GM19468 (cell line): ENCODE data around the gene FCHO2.
"Not testable (repeated sequence)": the region's sequence is repeated elsewhere in the genome, so short reads cannot be mapped to it uniquely, and the experiment has no call there.

ENCODE experiments used
- ATAC-seq: cut with Tn5 transposase; IDR thresholded peaks from one replicate; pipeline ENCODE4 v1.9.1; 2021; ENCODE audit warnings: mild to moderate bottlenecking, moderate library complexity, moderate number of reproducible peaks; ENCODE audit not compliant: unreplicated experiment; ENCODE audit errors: extremely low read depth

Gene FCHO2

DNA sequence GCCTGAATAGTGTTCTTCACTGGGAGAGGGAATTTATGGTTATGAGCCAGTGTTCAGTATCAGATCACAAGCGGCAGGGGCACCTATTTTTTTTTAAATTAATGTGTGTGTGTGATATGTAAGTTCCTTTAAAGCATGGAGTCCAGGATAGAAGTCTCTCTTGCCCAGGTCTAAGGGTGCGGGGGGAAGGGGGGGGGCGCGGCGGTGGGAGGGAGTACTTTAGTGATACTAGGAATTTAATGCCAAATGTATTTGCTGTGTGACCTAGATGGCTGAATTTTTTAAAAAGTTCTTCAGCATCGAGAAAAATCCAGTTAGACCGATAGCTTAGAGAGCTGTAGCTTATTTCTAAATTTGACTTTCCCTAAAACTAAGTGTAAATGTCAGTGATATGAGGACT lies 1.5 kb upstream of the FCHO2 start:
- no peak for ATAC-seq

DNA sequence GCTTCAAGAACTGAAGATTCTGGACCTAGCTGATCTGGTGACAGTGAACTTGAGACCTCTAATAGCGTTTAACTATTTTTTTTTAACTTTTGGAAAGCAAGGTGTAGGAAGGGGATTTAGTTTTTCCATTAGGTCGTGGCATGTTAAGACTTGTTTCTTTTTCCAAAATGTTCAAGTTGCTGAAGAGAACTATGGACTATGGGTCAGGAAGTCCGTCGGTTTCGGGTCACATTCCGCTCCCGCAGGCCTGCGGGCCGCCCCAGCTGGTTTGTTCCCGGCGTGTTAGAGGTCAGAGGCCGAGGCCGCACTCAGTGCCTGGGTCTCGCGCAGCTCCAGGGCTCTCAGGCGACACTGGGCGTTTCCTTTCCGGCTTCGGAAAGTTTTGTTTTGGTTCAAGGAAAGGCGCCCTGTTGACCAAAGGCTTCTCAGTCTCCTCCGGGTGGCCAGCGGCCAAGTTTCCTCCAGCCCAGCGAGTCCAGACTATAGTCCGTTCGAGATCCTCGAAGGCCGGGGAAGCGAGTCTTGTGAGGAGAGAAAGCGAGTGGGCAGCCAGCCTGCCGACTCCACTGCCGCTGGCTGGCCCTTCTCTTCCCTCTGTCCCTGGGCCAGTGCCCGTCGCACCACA lies 586 bp upstream of the FCHO2 start:
- no peak for ATAC-seq

DNA sequence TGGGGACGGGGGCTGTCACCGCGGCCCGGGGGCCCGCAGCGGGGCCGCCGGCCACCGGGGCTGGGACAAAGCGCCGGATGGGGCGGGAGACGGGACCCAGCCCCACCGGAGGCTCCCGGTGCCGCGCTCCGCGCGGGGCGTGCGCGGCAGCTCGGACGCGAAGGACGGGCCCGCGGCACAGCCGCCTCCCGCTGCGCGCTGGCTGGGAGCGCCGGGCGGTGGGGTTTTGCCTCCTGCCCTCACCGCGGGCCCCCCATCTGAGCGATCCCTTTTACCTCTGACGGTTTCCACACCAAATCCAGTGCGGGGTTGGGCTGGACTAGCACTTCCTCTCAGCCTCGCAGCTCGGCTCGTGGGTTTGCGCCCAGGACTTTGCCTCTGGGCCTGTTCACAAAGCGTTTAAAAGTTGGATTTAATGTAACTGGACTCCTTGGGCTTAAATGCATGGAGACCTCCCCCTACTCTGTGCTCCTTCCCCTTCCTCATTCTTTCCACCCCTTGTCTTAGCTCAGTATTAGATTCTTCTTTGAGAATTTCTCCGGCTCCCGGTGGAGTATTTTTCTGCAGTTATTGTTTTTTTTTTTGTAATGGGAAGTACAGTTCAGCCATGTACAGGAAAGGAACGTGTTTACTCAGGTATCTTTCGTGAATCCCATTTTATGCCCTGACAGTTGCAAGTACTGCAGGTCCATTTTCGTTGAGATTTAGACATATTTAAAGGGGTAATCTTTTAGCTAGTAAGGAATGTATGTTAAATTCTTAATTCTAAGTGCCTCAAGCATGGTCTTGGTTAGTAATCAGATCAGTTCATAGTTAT lies 691 bp downstream of the FCHO2 start:
- no peak for ATAC-seq

DNA sequence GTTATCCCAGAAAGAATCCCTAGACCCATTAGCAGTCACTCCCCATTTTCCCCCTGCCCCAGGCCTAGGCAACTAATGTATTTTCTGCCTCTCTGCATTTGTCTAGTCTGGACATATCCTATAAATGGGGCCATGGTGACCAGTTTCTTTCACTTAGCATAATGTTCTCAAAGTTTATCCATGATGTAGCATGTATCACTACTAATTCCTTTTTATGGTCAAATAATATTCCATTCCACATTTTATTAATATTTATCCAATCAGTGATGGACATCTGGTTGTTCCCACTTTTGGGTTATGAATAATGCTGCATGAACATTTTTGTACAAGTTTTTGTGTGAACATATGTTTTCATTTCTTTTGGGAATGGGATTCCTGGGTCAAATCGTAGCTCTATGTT lies 1.5 kb downstream of the FCHO2 start:
- no peak for ATAC-seq

DNA sequence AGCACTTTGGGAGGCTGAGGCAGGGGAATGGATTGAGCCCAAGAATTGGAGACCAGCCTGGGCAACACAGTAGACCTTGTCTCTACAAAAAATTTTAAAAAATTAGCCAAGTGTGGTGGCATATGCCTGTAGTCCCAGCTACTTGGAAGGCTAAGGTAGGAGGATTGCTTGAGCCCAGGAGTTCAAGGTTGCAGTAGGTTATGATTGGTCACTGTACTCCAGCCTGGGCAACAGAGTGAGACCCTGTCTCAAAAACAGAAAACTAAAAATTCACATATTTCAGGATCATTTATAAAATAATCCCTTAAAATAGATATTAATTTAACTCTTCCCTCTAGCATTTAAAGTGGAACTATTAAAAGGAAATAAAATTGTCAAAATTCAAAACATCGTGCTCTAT lies 3.4 kb downstream of the FCHO2 start:
- ATAC-seq: no peak

DNA sequence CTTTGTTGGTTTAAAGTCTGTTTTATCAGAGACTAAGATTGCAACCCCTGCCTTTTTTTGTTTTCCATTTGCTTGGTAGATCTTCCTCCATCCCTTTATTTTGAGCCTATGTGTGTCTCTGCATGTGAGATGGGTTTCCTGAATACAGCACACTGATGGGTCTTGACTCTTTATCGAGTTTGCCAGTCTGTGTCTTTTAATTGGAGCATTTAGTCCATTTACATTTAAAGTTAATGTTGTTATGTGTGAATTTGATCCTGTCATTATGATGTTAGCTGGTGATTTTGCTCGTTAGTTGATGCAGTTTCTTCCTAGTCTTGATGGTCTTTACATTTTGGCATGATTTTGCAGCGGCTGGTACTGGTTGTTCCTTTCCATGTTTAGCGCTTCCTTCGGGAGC lies 18.6 kb downstream of the FCHO2 start:
- ATAC-seq: not testable (repeated sequence)

DNA sequence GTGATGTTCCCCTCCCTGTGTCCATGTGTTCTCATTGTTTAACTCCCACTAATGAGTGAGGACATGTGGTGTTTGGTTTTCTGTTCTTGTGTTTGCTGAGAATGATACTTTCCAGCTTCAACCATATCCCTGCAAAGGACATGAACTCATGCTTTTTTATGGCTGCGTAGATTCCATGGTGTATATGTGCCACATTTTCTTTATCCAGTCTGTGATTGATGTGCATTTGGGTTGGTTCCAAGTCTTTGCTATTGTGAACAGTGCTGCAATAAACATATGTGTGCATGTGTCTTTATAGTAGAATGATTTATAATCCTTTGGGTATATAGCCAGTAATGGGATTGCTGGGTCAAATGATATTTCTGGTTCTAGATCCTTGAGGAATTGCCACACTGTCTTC lies 21.0 kb downstream of the FCHO2 start:
- not testable (repeated sequence) for ATAC-seq

DNA sequence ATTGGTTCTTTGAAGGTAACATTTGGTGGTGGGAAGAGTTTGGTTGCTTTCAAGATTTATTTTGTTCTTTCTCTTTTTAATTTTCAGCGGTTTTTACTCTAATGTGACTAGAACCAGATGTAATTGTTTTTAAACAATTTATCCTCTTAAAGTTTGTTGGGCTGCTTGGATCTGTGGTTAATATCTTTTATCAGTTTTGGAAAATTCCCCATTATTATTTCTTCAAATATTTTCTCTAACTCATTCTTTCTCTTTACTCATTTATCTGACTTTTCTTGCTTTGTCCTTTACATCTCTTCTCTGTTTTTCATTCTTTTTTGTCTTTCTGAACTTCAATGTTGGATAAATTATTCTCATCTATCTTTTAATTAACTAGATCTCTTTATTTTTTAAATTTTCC lies 29.9 kb downstream of the FCHO2 start:
- no peak for ATAC-seq

DNA sequence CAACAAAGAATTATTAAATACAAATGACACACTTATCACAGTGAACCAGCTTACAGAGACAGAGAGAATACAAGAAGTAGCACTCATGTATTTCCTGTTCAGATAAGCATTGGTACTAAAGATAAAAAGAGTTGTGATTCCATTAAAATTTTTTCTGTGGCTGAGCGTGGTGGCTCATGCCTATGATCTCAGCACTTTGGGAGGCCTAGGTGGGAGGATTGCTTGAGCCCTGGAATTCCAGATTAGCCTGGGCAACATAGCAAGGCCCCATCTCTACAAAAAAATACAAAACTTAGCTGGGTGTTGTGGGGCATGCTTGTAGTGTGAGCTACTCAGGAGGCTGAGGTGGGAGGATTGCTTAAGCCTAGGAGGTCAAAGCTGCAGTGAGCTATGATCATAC lies 32.9 kb downstream of the FCHO2 start:
- no peak for ATAC-seq

DNA sequence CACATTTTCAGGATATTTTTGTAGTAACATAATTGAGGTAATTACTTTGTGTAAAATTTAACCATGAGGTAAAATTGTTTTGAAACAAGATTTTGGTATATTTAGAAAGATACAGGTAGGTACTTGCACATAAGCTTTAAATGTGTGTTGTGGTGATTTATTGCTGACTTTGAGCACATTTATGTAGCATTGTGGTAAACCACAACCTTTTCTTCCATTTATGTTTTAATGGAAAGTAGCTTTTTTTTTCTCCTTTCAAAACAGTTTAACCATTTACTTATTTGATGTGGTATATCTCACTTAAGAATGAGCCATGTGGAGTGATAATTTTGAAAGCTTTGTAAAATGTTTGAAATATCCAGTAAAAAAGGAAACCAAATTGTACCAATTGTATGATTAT lies 35.6 kb downstream of the FCHO2 start:
- ATAC-seq: no peak

DNA sequence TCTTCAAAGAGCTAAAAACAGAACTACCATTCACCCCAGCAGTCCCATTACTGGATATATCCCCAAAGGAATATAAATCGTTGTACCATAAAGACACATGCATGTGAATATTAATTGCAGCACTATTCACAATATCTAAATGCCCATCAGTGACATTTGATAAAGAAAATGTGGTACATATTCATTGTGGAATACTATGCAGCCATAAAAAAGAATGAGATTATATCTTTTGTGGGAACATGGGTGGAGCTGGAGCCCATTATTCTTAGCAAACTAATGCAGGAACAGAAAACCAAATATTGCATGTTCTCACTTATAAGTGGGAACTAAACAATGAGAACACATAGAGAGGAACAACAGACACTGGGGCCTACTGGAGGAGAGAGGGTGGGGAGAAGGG lies 38.7 kb downstream of the FCHO2 start:
- ATAC-seq: no peak

DNA sequence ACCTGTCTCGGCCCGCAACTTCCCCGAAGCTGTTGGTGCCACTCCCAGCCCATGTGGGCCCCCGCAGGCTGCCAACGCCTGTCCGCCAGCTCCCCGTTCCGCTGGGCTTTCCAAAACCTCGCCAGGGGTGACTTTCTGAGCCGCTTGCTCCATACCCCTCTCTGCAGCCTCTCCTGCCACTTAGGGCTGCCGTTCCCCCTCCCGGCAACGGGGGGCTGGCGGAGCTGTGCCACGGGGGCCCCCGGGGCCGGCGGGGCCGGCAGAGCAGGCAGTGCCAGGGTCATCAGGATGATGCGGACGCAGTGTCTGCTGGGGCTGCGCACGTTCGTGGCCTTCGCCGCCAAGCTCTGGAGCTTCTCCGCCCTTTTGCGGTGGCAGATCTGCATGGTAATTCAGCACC lies 40.8 kb downstream of the FCHO2 start:
- no peak for ATAC-seq

DNA sequence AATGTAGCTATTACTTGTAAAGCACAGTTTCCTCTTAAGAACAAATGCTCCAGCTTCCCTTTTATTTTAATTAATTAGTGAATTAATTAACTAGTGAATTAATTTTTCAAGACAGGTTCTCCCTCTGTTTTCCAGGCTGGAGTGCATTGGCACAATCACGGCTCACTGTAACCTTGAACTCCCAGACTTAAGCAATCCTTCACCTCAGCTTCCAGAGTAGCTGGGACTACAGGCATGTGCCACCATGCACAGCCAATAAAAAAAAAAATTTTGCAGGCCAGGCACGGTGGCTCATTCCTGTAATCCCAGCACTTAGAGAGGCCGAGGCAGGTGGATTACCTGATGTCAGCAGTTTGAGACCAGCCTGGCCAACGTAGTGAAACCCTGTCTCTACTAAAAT lies 44.1 kb downstream of the FCHO2 start:
- ATAC-seq: no peak

DNA sequence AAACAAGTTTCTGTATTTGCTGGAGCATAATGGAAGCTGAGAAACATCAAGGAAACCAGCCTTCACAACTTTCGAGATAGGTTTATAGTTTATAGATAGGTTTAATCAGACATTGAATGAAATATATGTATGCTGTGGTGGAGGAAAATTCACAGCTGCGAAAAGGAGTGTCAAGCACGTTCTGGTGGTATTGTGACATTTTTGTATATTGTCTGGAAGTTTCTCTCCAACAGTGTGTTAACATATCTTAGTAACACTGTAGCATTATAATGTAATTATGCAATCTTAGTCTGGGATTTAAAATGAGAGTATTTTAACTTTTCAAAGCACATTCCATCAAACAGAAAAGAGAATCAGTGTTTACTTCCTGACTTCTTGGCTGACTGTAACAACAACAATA lies 50.0 kb downstream of the FCHO2 start:
- no peak for ATAC-seq

DNA sequence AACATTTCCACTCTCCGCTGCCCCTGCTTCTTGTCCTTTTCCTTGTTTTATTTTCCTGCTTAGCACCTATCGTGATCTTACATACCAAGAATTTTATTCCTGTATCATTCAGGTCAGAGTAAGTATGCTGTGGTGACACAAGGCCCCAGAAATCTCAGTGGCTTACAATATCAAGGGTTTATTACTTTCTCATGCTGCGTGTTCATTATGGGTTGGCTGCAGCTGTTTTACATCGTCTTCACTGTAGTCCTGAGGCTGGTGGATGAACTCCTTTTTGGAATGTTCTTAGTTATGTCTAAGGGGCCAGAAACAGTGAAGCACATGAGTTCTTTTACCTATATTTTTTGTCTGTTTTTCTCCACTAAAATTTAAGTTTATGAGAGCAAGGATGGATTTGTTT lies 51.2 kb downstream of the FCHO2 start:
- no peak for ATAC-seq

DNA sequence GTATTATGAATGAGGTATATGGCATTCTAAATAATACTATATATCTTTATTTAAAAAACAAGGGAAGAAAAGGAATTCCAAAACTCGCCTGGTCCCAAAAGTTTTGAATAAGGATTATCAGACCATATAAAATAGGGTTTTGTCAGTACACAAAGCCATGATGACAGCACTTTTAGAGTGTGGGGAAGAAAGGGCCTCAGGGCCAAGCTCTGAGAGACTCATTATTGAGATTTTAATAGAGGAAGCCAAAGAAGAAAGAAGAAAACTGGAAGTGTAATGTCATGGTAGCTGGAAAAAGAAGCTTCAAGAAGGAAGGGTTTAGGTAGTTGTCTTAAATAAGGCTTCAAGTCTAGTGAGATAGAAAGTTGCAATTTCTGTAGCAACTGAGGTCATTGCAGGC lies 53.0 kb downstream of the FCHO2 start:
- ATAC-seq: no peak

DNA sequence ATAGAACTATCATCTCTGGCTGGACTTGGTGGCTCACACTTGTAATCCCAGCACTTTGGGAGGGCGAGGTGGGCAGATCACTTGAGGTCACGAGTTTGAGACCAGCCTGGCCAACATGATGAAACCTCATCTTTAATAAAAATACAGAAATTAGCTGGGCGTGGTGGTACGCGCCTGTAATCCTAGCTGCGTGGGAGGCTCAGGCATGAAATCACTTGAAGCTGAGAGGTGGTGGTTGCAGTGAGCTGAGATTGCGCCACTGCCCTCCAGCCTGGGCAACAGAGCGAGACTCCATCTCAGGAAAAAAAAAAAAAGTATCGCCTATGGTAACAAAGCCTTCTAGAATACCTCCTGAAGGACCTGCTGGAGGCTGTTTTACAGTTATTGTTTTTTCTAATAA lies 55.8 kb downstream of the FCHO2 start:
- not testable (repeated sequence) for ATAC-seq

DNA sequence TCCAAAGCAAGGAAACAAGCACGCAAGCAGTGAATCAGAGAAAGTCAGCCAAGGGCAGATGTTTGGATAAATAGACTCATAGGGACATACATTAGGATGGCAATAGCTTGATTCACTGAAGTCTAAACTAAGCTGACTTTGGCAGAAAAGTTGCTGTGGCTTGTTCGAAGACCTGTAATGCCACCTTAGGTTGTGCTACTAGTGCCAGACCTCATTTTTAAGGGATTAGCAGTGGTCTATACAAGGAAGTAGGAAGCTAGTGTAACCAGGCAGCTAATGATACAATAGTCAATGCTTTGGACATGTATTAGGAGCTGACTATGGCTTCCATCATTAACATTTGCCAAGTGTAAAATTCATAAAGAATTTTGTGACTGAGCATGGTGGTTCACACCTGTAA lies 63.1 kb downstream of the FCHO2 start:
- ATAC-seq: no peak

DNA sequence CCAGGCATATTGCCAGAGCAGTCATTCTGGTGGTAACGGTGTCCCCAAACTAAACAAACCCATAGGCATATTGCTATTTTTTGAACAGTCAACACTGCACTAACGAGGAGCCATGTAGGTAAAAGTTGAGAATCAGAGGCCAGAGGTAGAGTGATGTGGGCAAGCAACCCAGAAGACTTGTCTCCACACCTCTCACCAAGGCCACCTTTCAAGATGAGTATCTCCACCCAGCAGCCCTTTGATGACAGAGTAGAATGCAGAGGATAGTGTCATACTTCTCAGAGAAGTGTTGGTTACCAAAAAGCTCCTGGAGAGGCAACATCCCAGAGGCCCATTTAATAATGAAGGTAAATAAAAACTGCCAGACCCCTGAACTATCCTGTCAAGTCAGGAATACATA lies 63.9 kb downstream of the FCHO2 start:
- ATAC-seq: no peak

DNA sequence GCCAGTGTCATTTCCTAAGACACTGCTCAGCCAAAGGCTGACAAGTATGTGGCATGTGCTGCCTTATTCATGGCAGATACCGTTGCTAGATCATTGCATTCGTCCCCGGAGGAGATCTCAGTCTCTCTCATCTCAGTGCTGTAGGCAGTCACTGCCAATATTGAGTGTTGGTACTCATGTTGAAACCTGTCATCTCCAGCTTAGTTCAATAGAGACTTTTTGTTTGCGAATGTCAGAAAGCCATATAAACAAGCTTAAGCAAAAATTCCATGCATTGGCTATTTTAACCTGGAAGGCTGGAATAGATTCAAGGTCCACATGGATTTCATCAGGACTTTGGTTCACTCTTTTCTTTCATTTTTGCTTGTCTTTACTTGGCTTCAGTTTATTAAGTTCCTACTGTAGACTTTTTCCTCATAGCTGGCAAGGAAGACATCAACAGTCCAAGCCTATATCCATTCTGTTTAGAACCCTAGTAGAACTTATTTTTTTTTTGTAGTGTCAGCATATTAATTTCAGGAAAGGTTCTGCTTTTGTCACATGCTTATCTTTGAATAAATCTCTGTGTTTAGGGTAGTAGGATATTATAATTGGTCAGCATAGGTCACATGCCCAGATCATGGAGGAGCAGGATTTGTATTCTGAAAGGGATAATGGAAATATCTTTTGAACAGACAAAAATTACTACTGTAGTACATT lies 66.8 kb downstream of the FCHO2 start:
- ATAC-seq: no peak

DNA sequence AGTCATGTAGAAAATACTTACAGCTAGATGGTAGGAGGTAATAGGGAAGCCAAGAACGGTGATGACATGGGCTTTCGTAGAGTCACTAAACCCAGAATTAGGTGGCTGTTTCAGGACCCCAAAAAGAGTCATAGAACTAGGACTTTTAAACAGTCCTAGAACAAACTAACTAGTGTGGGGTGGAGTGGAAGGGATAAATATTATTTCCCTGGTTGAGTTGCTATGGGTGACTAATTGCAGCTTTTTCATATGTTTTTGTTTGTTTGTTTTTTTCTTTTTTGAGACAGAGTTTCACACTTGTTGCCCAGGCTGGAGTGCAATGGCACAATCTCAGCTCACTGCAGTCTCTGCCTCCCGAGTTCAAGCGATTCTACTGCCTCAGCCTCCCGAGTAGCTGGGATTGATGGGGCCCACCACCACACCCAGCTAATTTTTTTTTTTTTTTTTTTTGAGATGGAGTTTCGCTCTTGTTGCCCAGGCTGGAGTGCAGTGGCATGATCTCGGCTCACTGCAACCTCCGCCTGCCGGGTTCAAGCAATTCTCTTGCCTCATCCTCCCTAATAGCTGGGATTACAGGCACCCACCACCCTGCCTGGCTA lies 69.2 kb downstream of the FCHO2 start:
- not testable (repeated sequence) for ATAC-seq
